Diencephalon (tissue), 1 donor: Measurements from ENCODE around the gene TMEM108. TPM values are rescaled to one million over a fixed set of nuclear protein-coding genes. Genes with fewer than 3 reads are reported as not detected.

ENCODE experiments used
- total RNA-seq: library from RNA; depleted of rRNA; stranded (reverse); fragments of >200 nt; gene quantifications from one replicate; pipeline ENCODE4 v1.2.3, GENCODE V29; 2014

The TMEM108 gene
- 6.2 TPM for total RNA-seq

DNA sequence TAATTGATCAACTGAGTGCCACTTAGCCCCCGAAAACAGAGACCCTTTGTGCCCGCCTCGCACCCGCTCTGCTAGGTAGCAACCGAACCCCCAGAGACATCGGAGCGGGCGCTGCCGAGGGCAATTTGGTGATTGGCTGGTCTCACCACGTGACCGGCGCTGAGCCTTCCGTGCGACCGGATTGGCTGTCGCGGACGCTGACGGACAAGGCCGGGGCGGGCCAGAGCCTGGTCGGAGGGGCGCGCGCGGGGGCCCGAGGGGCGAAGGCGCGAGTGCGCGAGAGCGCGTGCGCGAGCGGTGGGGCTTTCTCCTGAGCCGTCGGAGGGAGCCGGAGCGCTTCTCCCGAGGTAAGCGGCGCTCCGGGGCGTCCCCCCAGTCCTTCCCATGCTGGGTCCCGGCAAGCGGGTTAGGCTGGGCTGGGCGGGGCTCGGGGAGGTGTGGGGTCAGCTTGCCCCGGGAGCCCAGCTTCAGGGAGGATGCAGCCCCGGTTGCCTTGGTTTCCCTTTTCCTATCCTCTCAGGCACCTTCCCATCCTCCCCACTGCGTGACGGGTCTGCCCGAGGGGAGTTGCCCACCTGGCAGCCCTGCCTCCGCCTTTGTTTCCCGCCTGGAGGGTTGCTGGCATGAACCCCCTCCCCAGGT lies at the start of gene TMEM108:
Gene TMEM108, plus strand, starts transcription at position 303 of the 642 bp plus-strand sequence.

DNA sequence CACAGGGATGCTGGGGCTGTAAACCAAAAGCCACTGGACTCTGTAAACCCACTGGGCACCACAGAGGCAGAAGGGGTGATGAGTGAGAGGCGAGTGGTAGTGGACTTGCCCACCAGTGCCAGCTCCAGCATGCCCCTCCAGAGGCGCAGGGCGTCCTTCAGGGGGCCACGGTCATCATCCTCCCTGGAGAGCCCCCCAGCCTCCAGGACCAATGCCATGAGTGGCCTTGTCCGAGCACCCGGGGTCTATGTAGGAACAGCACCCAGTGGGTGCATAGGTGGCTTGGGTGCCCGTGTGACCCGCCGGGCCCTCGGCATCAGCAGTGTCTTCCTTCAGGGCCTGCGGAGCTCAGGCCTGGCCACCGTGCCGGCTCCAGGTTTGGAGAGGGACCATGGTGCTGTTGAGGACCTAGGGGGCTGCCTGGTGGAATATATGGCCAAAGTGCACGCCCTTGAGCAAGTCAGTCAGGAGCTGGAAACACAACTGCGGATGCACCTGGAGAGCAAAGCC lies 361.9 kb downstream of the TMEM108 start, which contains the start of gene BFSP2:
Gene BFSP2, plus strand, starts transcription at position 51 of the 510 bp plus-strand sequence. Its CDS starts 28 bp downstream, at position 79.

